SK-N-SH (cell line): Measurements from ENCODE around the gene BMP7. TPM values are rescaled to one million over a fixed set of nuclear protein-coding genes. Genes with fewer than 3 reads are reported as not detected.

Experiments
- CTCF ChIA-PET: fragments of 300-600, 350-600 bp; formaldehyde crosslinking; extraction: SDS; loops from one replicate; lab custom pipeline; 2021; lab: Yijun Ruan, JAX
- POLR2A ChIA-PET: fragments of 350-600 bp; sonication (Branson Sonifier 250); formaldehyde crosslinking; extraction: SDS; loops from one replicate; lab custom pipeline; 2020; ENCODE audit warnings: antibody characterized with exemption, inconsistent platforms; lab: Yijun Ruan, JAX
- DNase-seq: peaks from one replicate; pipeline ENCODE4 v3.0.0; 2012
- H2AFZ ChIP-seq: fragments of 200-600 bp; sonication (generic); 2 replicates; pipeline ENCODE4 v1.8.1; 2016; ENCODE audit warnings: antibody characterized with exemption, mild to moderate bottlenecking, low read depth
- H3F3A ChIP-seq: fragments of 200-600 bp; sonication (generic); replicated peaks from 2 replicates; pipeline ENCODE3; 2016; ENCODE audit warnings: antibody characterized with exemption, mild to moderate bottlenecking; ENCODE audit not compliant: insufficient read depth
- H3K27ac ChIP-seq, 2 experiments: fragments of 200-500 bp in 1 of 2; fragments of 200-600 bp in 1 of 2; sonication (Bioruptor generic) in 1 of 2; sonication (generic), shearing (Covaris generic) in 1 of 2; 2 replicates each; pipeline versions ENCODE4 v1.5.1 to v1.6.1; 2014 to 2016; ENCODE audit warnings: low read depth in 2 of 2, inconsistent platforms in 1 of 2, low read length in 1 of 2, mild to moderate bottlenecking in 1 of 2, mixed read lengths in 1 of 2
- H3K27me3 ChIP-seq: fragments of 200-600 bp; sonication (generic), shearing (Covaris generic); 2 replicates; pipeline ENCODE4 v1.6.1; 2016; ENCODE audit warnings: mixed run types; ENCODE audit not compliant: insufficient read depth
- H3K36me3 ChIP-seq, 2 experiments: fragments of 200-500 bp in 1 of 2; fragments of 200-600 bp in 1 of 2; sonication (Bioruptor generic) in 1 of 2; sonication (generic) in 1 of 2; replicated peaks in 1 of 2; 2 replicates each; pipeline versions ENCODE3 to v1.5.1; 2014 to 2016; ENCODE audit warnings: low read length in 1 of 2, mild to moderate bottlenecking in 1 of 2; ENCODE audit not compliant: insufficient read depth in 2 of 2, control insufficient read depth in 1 of 2
- H3K4me1 ChIP-seq, 2 experiments: fragments of 200-500 bp in 1 of 2; fragments of 200-600 bp in 1 of 2; sonication (Bioruptor generic) in 1 of 2; sonication (generic), shearing (Covaris generic) in 1 of 2; 2 replicates each; pipeline versions ENCODE4 v1.5.1 to v1.6.1; 2014 to 2016; ENCODE audit warnings: low read depth in 1 of 2, low read length in 1 of 2, mixed run types in 1 of 2; ENCODE audit not compliant: insufficient read depth in 2 of 2, control insufficient read depth in 1 of 2
- H3K4me2 ChIP-seq: fragments of 200-600 bp; sonication (generic), shearing (Covaris generic); 2 replicates; pipeline ENCODE4 v1.6.1; 2017; ENCODE audit warnings: mixed run types
- H3K4me3 ChIP-seq, 2 experiments: fragments of 200-500 bp in 1 of 2; fragments of 200-600 bp in 1 of 2; sonication (Bioruptor generic) in 1 of 2; sonication (generic), shearing (Covaris generic) in 1 of 2; 2 replicates each; pipeline versions ENCODE4 v1.5.1 to v1.8.1; 2014 to 2016; ENCODE audit warnings: low read depth in 2 of 2, inconsistent platforms in 1 of 2, low read length in 1 of 2, mild to moderate bottlenecking in 1 of 2, mixed read lengths in 1 of 2, moderate library complexity in 1 of 2
- H3K79me2 ChIP-seq: fragments of 200-600 bp; sonication (generic); 2 replicates; pipeline ENCODE4 v1.8.1; 2017; ENCODE audit warnings: mild to moderate bottlenecking; ENCODE audit not compliant: insufficient read depth
- H3K9ac ChIP-seq: fragments of 200-600 bp; sonication (generic); 2 replicates; pipeline ENCODE4 v1.6.1; 2017; ENCODE audit warnings: mixed run types
- H3K9me2 ChIP-seq: fragments of 200-600 bp; sonication (generic); 2 replicates; pipeline ENCODE4 v1.6.1; 2017; ENCODE audit warnings: mixed run types
- H3K9me3 ChIP-seq: fragments of 200-600 bp; sonication (generic); 2 replicates; pipeline ENCODE4 v1.6.1; 2017; ENCODE audit warnings: mixed run types, mild to moderate bottlenecking, moderate library complexity
- H4K20me1 ChIP-seq: fragments of 200-600 bp; sonication (generic); 2 replicates; pipeline ENCODE4 v1.6.1; 2017; ENCODE audit warnings: mild to moderate bottlenecking, mixed run types; ENCODE audit not compliant: insufficient read depth
- ELF1 ChIP-seq: IDR thresholded peaks from 2 replicates; pipeline ENCODE4 v1.4.0; 2012
- EP300 ChIP-seq, 2 experiments: IDR thresholded peaks; 2 replicates each; pipeline versions ENCODE4 v1.4.0 to v1.6.1; 2012; ENCODE audit warnings: borderline replicate concordance in 1 of 2, low read depth in 1 of 2, low read length in 1 of 2
- EZH2phosphoT487 ChIP-seq: fragments of 200-600 bp; sonication (generic); IDR thresholded peaks from 2 replicates; pipeline ENCODE4 v1.6.1; 2017; ENCODE audit warnings: low read depth, mixed run types, mild to moderate bottlenecking, antibody characterized with exemption, moderate library complexity, borderline replicate concordance
- FOSL2 ChIP-seq: IDR thresholded peaks from 2 replicates; pipeline ENCODE4 v1.4.0; 2012; ENCODE audit warnings: low read depth, mild to moderate bottlenecking, moderate library complexity, borderline replicate concordance
- FOXJ3 ChIP-seq: sonication (generic); formaldehyde crosslinking; IDR thresholded peaks from 2 replicates; pipeline ENCODE4 v1.5.1; 2020; ENCODE audit warnings: mild to moderate bottlenecking, missing genetic modification reagents
- FOXM1 ChIP-seq: IDR thresholded peaks from 2 replicates; pipeline ENCODE4 v1.4.0; 2012; ENCODE audit warnings: low read depth, mild to moderate bottlenecking
- GATA2 ChIP-seq: sonication (generic); formaldehyde crosslinking; IDR thresholded peaks from 2 replicates; pipeline ENCODE4 v1.5.0; 2020; ENCODE audit warnings: mild to moderate bottlenecking, missing genetic modification reagents
- JUND ChIP-seq: IDR thresholded peaks from 2 replicates; pipeline ENCODE4 v1.4.0; 2012
- NRF1 ChIP-seq: IDR thresholded peaks from 2 replicates; pipeline ENCODE4 v1.6.1; 2012; ENCODE audit warnings: low read depth, mild to moderate bottlenecking, low read length
- POLR2AphosphoS5 ChIP-seq: IDR thresholded peaks from 2 replicates; pipeline ENCODE4 v1.6.1; 2012; ENCODE audit warnings: low read depth, low read length
- RCOR1 ChIP-seq: fragments of 150-350 bp; IDR thresholded peaks from 2 replicates; pipeline ENCODE4 v1.6.1; 2017; ENCODE audit warnings: antibody characterized with exemption, low read length
- RXRA ChIP-seq: IDR thresholded peaks from 2 replicates; pipeline ENCODE4 v1.4.0; 2012; ENCODE audit warnings: low read depth, mild to moderate bottlenecking, borderline replicate concordance
- TAF1 ChIP-seq: IDR thresholded peaks from 2 replicates; pipeline ENCODE4 v1.6.1; 2012; ENCODE audit warnings: low read depth, mild to moderate bottlenecking, low read length, moderate library complexity, borderline replicate concordance
- TCF12 ChIP-seq: IDR thresholded peaks from 2 replicates; pipeline ENCODE4 v1.4.0; 2012
- TEAD4 ChIP-seq: IDR thresholded peaks from 2 replicates; pipeline ENCODE4 v1.4.0; 2012; ENCODE audit warnings: mild to moderate bottlenecking, borderline replicate concordance; ENCODE audit not compliant: insufficient read depth
- WGBS: methylation state at CpG from one replicate; pipeline ENCODE4 v1.1.6; 2017; ENCODE audit warnings: low lambda C conversion rate; 5-methylcytosine and 5-hydroxymethylcytosine counted together
- polyA plus RNA-seq, 3 experiments: library from polyadenylated mRNA; depleted of rRNA; stranded (reverse); fragments of >200 nt; gene quantifications; 2 replicates each; pipeline ENCODE4 v1.2.3, GENCODE V29; 2012
- TF ChIP-seq, protein P1 (sequence below): fragments of 200-600 bp; sonication (generic); IDR thresholded peaks from 2 replicates; pipeline ENCODE4 v1.6.1; 2017; ENCODE audit warnings: antibody characterized with exemption, mild to moderate bottlenecking, moderate library complexity

Gene BMP7
- polyA plus RNA-seq, 1 of the 3 experiments (the other 2 are of a cell fraction) = not detected

GRCh38 chr20:57123504-57123903 is 142.9 kb downstream of the BMP7 start (continued):
- TF ChIP-seq EZH2phosphoT487 = no peak

GRCh38 chr20:57122536-57123489 is 143.6 kb downstream of the BMP7 start:
- Histone ChIP-seq H3K4me1 (no peaks in the 10 kb centered on the region), H3K9ac (no peak overlapping the region), H2AFZ (no peak overlapping the region), H3K79me2 (no peaks in the 10 kb centered on the region), H3F3A (no peaks in the 10 kb centered on the region), H3K27me3 (no peaks in the 10 kb centered on the region), H3K9me3 (no peaks in the 10 kb centered on the region), H3K4me2 (no peak overlapping the region), H4K20me1 (no peaks in the 10 kb centered on the region), H3K36me3 (no peaks in the 10 kb centered on the region), H3K4me3 (no peak overlapping the region), H3K9me2 (no peaks in the 10 kb centered on the region), H3K27ac (no peak overlapping the region)
- ChIA-PET CTCF (no interaction called here), POLR2A (no interaction called here)
- DNase-seq = no peak
- WGBS = 38% methylated on average over 7 of the region's 7 CpGs
- TF ChIP-seq ELF1 (no peak), TEAD4 (no peak), JUND (no peak), POLR2AphosphoS5 (no peak), FOSL2 (no peak), FOXM1 (no peak), TAF1 (no peak), TCF12 (no peak), NRF1 (no peak), EP300 (IDR thresholded peaks at IDR 0.05; ENCODE audit: borderline replicate concordance in 1 of 2, low read depth in 1 of 2, low read length in 1 of 2) (no peak), RXRA (no peak), RCOR1 (no peak), FOXJ3 (CRISPR knock-in tag) (no peak), GATA2 (no peak)
- TF ChIP-seq, protein P1, sequence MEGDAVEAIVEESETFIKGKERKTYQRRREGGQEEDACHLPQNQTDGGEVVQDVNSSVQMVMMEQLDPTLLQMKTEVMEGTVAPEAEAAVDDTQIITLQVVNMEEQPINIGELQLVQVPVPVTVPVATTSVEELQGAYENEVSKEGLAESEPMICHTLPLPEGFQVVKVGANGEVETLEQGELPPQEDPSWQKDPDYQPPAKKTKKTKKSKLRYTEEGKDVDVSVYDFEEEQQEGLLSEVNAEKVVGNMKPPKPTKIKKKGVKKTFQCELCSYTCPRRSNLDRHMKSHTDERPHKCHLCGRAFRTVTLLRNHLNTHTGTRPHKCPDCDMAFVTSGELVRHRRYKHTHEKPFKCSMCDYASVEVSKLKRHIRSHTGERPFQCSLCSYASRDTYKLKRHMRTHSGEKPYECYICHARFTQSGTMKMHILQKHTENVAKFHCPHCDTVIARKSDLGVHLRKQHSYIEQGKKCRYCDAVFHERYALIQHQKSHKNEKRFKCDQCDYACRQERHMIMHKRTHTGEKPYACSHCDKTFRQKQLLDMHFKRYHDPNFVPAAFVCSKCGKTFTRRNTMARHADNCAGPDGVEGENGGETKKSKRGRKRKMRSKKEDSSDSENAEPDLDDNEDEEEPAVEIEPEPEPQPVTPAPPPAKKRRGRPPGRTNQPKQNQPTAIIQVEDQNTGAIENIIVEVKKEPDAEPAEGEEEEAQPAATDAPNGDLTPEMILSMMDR = no peak
